AG09309 (cell line): Measurements from ENCODE around the gene DRG2.

Experiments
- DNase-seq: peaks from one replicate; pipeline ENCODE4 v3.0.0-alpha.2; 2010; ENCODE audit warnings: low read depth
- H3K4me3 ChIP-seq: 2 replicates; pipeline ENCODE4 v1.5.1; 2011; ENCODE audit warnings: mild to moderate bottlenecking, low read depth, low read length, moderate library complexity; ENCODE audit not compliant: control insufficient read depth
- CTCF ChIP-seq: IDR thresholded peaks from 2 replicates; pipeline ENCODE4 v1.5.1; 2011; ENCODE audit warnings: mild to moderate bottlenecking, low read depth, low read length, inconsistent platforms; ENCODE audit not compliant: insufficient read depth, control insufficient read depth; ENCODE audit errors: missing control alignments

Gene DRG2

DNA sequence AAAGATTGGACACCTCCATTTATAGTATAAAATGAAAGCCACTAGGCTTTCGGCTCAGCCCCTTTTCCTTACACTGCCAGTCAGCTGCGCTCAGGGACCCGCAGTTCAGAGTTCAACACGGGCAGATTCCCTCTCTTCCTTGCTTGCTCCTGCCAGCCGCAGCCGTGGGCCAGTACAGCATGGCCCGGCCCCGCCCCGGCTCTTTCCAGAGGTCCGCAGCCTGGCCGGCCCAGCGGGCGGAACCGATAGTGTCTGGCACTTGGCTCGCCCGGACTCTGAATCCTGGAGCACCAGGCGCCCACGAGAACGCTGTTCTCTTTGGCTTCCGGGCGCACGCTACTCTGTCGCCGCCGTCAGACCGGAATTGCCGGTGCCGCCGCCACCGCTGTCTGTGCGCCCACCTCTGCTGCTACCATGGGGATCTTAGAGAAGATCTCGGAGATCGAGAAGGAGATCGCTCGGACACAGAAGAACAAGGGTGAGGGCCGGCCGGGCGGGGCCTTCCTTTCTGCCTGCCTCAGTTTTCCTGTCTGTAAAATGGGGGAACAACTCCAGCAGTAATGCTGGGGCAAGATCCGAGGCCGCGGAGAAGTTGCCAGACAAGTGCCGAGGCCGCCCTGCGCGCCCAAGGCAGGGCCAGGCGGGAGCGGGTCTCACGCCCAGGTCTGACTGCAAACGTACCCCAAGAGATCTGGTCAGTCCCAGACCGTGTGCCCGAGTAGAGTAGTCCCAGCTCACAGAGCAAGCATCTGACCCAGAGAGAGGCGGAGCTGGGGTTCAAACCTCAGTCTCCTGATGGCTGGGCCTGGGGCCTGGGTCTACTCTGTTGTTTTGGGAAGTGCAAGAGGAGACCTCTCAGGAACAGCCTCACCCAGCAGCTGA, at the start of gene DRG2:
TSS of gene DRG2 (plus strand) at position 339 of the 882 bp plus-strand sequence. CDS start at position 415, 76 bp downstream.
- TF ChIP-seq CTCF: no peak
- H3K4me3 ChIP-seq: peak within 1 kb of the TSS; percentile 82
- peak; percentile 59 for DNase-seq

- TF ChIP-seq CTCF: no peak
- no peak for DNase-seq
- H3K4me3 ChIP-seq: peak overlapping the region; percentile 80
Measured at GRCh38 chr17:18038149-18038850, 49.4 kb upstream of the DRG2 start.

- H3K4me3 ChIP-seq: peak within 1 kb of the TSS; percentile 80
- TF ChIP-seq CTCF: no peak
- DNase-seq: peak; percentile 93
Measured at GRCh38 chr17:18038861-18039534, 48.8 kb upstream of the DRG2 start, which contains the start of the genes ATPAF2 and GID4. Gene ATPAF2, minus strand, starts transcription at chr17:18039168. Its CDS starts 155 bp downstream, at chr17:18039013. Gene GID4, plus strand, starts transcription at chr17:18039408. Its CDS starts 57 bp downstream, at chr17:18039465.

- TF ChIP-seq CTCF: no peak
- no peak for DNase-seq
- H3K4me3 ChIP-seq: peak overlapping the region; percentile 80
Measured at GRCh38 chr17:18039535-18040260, 48.0 kb upstream of the DRG2 start.

DNA sequence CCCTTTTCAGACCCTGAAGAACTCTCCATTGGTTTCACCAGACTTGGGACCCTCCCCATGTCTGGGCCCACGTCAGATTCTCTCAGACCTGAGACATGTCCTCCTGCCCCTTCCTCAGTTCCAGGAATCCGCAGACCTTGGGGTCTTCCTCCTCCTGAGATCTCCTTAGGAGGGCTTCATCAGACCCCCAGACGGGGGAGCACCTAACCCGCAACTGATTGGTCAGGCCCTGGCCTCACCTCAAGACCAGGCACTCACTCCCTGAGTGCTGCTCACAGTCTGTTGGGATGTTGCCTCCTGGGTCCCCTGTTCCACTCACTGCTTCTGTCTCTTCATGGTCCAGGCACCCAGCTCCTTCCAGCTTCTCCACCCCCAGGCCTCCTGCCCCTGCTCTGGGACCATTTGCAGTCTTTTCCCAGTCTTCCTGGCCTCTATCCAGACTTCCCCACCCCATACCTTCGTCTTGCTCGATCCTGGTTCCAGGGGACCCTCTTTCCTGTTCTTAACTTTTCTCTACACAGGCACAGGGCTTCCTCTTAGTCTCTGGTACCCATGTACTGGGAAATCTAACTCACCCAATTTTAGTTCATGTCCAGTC, 47.4 kb upstream of the DRG2 start:
- H3K4me3 ChIP-seq: peak overlapping the region; percentile 80
- no peak for DNase-seq
- TF ChIP-seq CTCF: no peak
